HG03139 (cell line): ENCODE measurements around the gene CISTR.

Experiments
- ATAC-seq: cut with Tn5 transposase; IDR thresholded peaks from one replicate; pipeline ENCODE4 v1.9.1; 2021; ENCODE audit not compliant: unreplicated experiment

CISTR gene

GRCh38 chr12:53744130-53744441 is 7.7 kb downstream of the CISTR start:
- ATAC-seq: no peak

- ATAC-seq: no peak
These were observed 8.3 kb downstream of the CISTR start for GRCh38 chr12:53743266-53744129.

- no peak for ATAC-seq
These were observed 11.7 kb downstream of the CISTR start for GRCh38 chr12:53740130-53740491.

GRCh38 chr12:53739214-53740129 is 12.3 kb downstream of the CISTR start:
- no peak for ATAC-seq

- no peak for ATAC-seq
These were observed 13.2 kb downstream of the CISTR start for GRCh38 chr12:53738406-53739213.

- ATAC-seq: no peak
These were observed 13.8 kb downstream of the CISTR start for GRCh38 chr12:53737951-53738405.

GRCh38 chr12:53737093-53737808 is 14.5 kb downstream of the CISTR start:
- no peak for ATAC-seq

GRCh38 chr12:53736592-53736991 is 15.2 kb downstream of the CISTR start:
- ATAC-seq: no peak

GRCh38 chr12:53735556-53735955 is 16.2 kb downstream of the CISTR start:
- ATAC-seq: no peak

- ATAC-seq: no peak
These were observed 17.4 kb downstream of the CISTR start for GRCh38 chr12:53734425-53734824.

- ATAC-seq: no peak
These were observed 18.0 kb downstream of the CISTR start for GRCh38 chr12:53733807-53734200.

GRCh38 chr12:53733051-53733806 is 18.6 kb downstream of the CISTR start:
- no peak for ATAC-seq

- ATAC-seq: no peak
These were observed 22.1 kb downstream of the CISTR start for GRCh38 chr12:53729644-53730043.

- no peak for ATAC-seq
These were observed 23.6 kb downstream of the CISTR start for GRCh38 chr12:53728206-53728605.

- peak; percentile 99 for ATAC-seq
These were observed 24.3 kb downstream of the CISTR start, which contains the start of gene CALCOCO1 for GRCh38 chr12:53727310-53728041. Gene CALCOCO1 (minus strand): TSS chr12:53727452. CDS start chr12:53725242, 2,210 bp downstream.

GRCh38 chr12:53726946-53727309 is 24.9 kb downstream of the CISTR start:
- no peak for ATAC-seq

- no peak for ATAC-seq
These were observed 25.4 kb downstream of the CISTR start for GRCh38 chr12:53726341-53726740.

GRCh38 chr12:53725824-53726223 is 26.0 kb downstream of the CISTR start:
- ATAC-seq: no peak

- no peak for ATAC-seq
These were observed 29.2 kb downstream of the CISTR start for GRCh38 chr12:53722450-53723041.
